DOHH2 (cell line): Measurements from ENCODE around the gene PDZRN3.

Experiments used
- H3F3A ChIP-seq: fragments of 200-600 bp; sonication (generic), shearing (Covaris generic); 2 replicates; pipeline ENCODE4 v1.6.0; 2016; ENCODE audit warnings: antibody characterized with exemption, mild to moderate bottlenecking; ENCODE audit not compliant: control insufficient read depth, insufficient read depth
- H3K27ac ChIP-seq: fragments of 200-600 bp; sonication (generic); 2 replicates; pipeline ENCODE4 v1.5.1; 2014; ENCODE audit warnings: low read depth, mild to moderate bottlenecking, low read length, moderate library complexity
- H3K27me3 ChIP-seq: fragments of 200-600 bp; sonication (generic); 2 replicates; pipeline ENCODE4 v1.6.1; 2014; ENCODE audit warnings: mild to moderate bottlenecking, low read length, mixed read lengths; ENCODE audit not compliant: control insufficient read depth
- H3K36me3 ChIP-seq: fragments of 200-600 bp; sonication (generic); 2 replicates; pipeline ENCODE4 v1.6.1; 2014; ENCODE audit warnings: mild to moderate bottlenecking, low read length, moderate library complexity, mixed read lengths; ENCODE audit not compliant: control insufficient read depth
- H3K4me1 ChIP-seq: fragments of 200-600 bp; sonication (generic); 2 replicates; pipeline ENCODE4 v1.6.1; 2014; ENCODE audit warnings: mild to moderate bottlenecking, low read length, mixed read lengths; ENCODE audit not compliant: control insufficient read depth
- H3K4me2 ChIP-seq: fragments of 200-600 bp; sonication (generic); 2 replicates; pipeline ENCODE4 v1.6.0; 2014; ENCODE audit warnings: mild to moderate bottlenecking, low read length, moderate library complexity
- H3K4me3 ChIP-seq: fragments of 200-600 bp; sonication (generic); 2 replicates; pipeline ENCODE4 v1.5.1; 2014; ENCODE audit warnings: mild to moderate bottlenecking, low read length, mixed read lengths
- H3K79me2 ChIP-seq: fragments of 200-600 bp; sonication (generic); 2 replicates; pipeline ENCODE4 v1.6.1; 2014; ENCODE audit warnings: mild to moderate bottlenecking, low read length, mixed read lengths; ENCODE audit not compliant: control insufficient read depth
- H3K9me2 ChIP-seq: fragments of 200-600 bp; sonication (generic); replicated peaks from 2 replicates; pipeline ENCODE4 v1.6.1; 2014; ENCODE audit warnings: mild to moderate bottlenecking, low read length, mixed read lengths; ENCODE audit not compliant: control insufficient read depth
- H3K9me3 ChIP-seq: fragments of 200-600 bp; sonication (generic); 2 replicates; pipeline ENCODE4 v1.6.1; 2014; ENCODE audit warnings: antibody characterized with exemption, low read length, mixed read lengths; ENCODE audit not compliant: control insufficient read depth, insufficient read depth
- H4K20me1 ChIP-seq: fragments of 200-600 bp; sonication (generic); 2 replicates; pipeline ENCODE4 v1.6.0; 2014; ENCODE audit warnings: low read depth, mild to moderate bottlenecking, antibody characterized with exemption, low read length, moderate library complexity; ENCODE audit not compliant: control insufficient read depth, insufficient read depth
- EZH2phosphoT487 ChIP-seq: fragments of 200-600 bp; sonication (generic); IDR thresholded peaks from 2 replicates; pipeline ENCODE4 v1.6.1; 2017; ENCODE audit warnings: borderline replicate concordance, mild to moderate bottlenecking, antibody characterized with exemption, low read length, moderate library complexity, mixed read lengths
- TF ChIP-seq, protein P1 (sequence below): fragments of 200-600 bp; sonication (generic); IDR thresholded peaks from one replicate; pipeline ENCODE4 v1.5.1; 2014; ENCODE audit warnings: antibody characterized with exemption, mild to moderate bottlenecking, low read depth, low read length; ENCODE audit not compliant: poor library complexity, severe bottlenecking

The PDZRN3 gene

DNA sequence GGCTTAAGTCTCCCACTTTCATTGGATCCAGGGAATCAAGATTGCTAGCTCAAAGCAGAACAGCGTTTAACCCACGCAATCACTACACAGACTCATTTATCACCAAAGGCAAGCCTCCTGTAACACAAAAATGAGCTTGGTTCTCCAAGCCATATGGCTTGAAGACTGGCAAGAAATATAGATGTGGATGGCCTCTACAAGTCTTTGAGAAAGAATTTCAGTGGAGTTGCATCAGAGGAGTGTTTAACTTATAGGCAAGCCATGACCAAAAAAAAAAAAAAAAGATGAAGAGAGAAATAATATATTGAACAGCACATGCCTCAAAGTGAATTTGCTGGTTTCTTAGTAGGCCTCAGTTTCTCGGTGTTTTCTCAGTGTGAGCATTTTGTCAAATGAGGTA lies 27.3 kb downstream of the PDZRN3 start:
- Histone ChIP-seq H3K79me2 (no peaks in the 10 kb centered on the region), H3K4me2 (no peak overlapping the region), H3K27ac (no peak overlapping the region), H3K4me3 (no peak overlapping the region), H4K20me1 (no peaks in the 10 kb centered on the region), H3K9me3 (no peaks in the 10 kb centered on the region), H3K36me3 (no peaks in the 10 kb centered on the region), H3K27me3 (no peaks in the 10 kb centered on the region), H3F3A (no peaks in the 10 kb centered on the region), H3K4me1 (no peaks in the 10 kb centered on the region), H3K9me2 (no peaks in the 10 kb centered on the region)
- TF ChIP-seq, protein P1, sequence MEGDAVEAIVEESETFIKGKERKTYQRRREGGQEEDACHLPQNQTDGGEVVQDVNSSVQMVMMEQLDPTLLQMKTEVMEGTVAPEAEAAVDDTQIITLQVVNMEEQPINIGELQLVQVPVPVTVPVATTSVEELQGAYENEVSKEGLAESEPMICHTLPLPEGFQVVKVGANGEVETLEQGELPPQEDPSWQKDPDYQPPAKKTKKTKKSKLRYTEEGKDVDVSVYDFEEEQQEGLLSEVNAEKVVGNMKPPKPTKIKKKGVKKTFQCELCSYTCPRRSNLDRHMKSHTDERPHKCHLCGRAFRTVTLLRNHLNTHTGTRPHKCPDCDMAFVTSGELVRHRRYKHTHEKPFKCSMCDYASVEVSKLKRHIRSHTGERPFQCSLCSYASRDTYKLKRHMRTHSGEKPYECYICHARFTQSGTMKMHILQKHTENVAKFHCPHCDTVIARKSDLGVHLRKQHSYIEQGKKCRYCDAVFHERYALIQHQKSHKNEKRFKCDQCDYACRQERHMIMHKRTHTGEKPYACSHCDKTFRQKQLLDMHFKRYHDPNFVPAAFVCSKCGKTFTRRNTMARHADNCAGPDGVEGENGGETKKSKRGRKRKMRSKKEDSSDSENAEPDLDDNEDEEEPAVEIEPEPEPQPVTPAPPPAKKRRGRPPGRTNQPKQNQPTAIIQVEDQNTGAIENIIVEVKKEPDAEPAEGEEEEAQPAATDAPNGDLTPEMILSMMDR = no peak
- no peak for TF ChIP-seq EZH2phosphoT487

DNA sequence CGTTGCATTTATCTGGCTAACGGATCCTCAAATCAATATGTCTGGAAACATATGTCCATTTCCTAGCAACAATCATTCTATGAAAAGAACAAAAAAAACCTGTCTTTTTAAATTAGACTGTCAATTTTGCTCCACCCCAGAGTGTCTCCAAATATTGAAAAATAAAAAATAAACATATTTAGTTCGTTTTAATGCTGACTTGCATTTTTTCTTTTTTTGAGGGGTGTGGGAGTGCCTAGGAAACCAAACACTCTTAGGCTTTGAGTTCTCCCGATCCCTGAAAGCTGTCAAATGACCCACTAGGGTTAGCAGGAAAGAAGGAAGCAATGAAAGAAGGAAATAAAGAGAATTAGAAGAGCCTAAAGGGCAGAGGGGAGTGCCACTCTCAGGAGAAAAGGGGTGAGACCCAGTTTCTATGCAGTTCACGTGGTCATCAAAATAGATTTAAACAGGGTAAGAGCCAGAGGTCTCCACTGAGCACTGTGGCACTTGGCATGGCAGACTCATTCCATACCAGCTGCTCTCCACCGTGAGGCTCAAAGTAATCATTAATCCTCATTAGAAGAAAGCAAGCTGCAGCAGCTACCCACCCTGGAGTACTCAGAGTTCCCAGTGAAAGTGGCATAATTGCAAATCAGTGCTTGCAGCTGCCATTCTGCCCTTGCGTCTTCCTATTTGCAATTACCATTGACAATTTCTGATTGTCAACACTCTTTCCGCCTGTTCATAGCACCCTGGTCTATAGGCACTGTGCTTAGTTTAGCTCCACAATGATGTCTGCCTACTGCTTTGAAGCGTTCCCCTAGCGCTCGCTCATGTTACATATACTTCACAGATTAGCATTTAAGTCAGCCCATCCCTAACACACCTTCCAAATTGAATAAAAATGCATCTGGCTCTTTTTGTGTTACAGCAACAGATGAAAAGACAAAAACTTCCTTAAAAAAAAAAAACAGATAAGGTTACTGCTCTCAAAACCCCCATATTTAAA lies 32.3 kb downstream of the PDZRN3 start:
- no peaks in the 10 kb centered on the region for H3K4me1 ChIP-seq
- H3K4me2 ChIP-seq = no peak overlapping the region
- no peaks in the 10 kb centered on the region for H3K36me3 ChIP-seq
- H3K9me3 ChIP-seq = no peaks in the 10 kb centered on the region
- no peaks in the 10 kb centered on the region for H3K79me2 ChIP-seq
- H3K4me3 ChIP-seq = no peak overlapping the region
- no peaks in the 10 kb centered on the region for H3K9me2 ChIP-seq
- TF ChIP-seq, protein P1 = no peak
- no peak for TF ChIP-seq EZH2phosphoT487
- no peaks in the 10 kb centered on the region for H3K27me3 ChIP-seq
- no peak overlapping the region for H3K27ac ChIP-seq
- H4K20me1 ChIP-seq = no peaks in the 10 kb centered on the region
- H3F3A ChIP-seq = no peaks in the 10 kb centered on the region

DNA sequence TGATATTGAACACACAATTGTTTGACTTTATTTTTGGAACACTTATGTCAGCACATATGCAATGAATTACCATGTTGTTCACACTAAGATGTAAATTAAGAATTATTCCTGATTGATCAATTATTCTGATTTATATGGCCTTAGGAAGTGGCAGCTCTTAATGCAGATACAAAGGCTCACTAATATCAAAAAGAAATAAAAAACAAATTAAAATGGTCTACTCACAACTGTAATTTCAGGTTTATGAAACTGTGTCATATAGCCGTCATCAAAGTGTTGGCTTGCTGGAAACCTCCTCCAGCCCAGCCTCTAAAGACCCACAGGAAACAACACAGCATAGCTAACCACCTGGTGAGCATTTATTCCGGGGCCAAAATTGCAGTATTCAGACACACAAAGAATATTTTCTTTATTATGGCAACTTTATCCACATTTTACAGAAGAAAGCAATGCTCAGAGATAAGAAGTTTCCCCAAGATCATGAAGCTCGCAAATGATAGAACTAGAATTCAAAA lies 33.4 kb downstream of the PDZRN3 start:
- no peaks in the 10 kb centered on the region for H3K9me3 ChIP-seq
- H4K20me1 ChIP-seq = no peaks in the 10 kb centered on the region
- H3K4me2 ChIP-seq = no peak overlapping the region
- H3K36me3 ChIP-seq = no peaks in the 10 kb centered on the region
- no peaks in the 10 kb centered on the region for H3K27me3 ChIP-seq
- H3F3A ChIP-seq = no peaks in the 10 kb centered on the region
- no peaks in the 10 kb centered on the region for H3K9me2 ChIP-seq
- no peak overlapping the region for H3K4me3 ChIP-seq
- H3K27ac ChIP-seq = no peak overlapping the region
- no peaks in the 10 kb centered on the region for H3K79me2 ChIP-seq
- TF ChIP-seq EZH2phosphoT487 = no peak
- TF ChIP-seq, protein P1 = no peak
- no peaks in the 10 kb centered on the region for H3K4me1 ChIP-seq
